SU-DHL-6 (cell line): ENCODE measurements around the gene RIPPLY3.

Experiments used
- H2AFZ ChIP-seq: fragments of 200-600 bp; sonication (generic); 2 replicates; pipeline ENCODE4 v1.6.1; 2014; ENCODE audit warnings: low read depth, mild to moderate bottlenecking, moderate library complexity, mixed read lengths, antibody characterized with exemption, low read length; ENCODE audit not compliant: severe bottlenecking
- H3F3A ChIP-seq: fragments of 200-600 bp; shearing (Covaris generic); 2 replicates; pipeline ENCODE4 v1.6.0; 2016; ENCODE audit warnings: antibody characterized with exemption, mild to moderate bottlenecking; ENCODE audit not compliant: insufficient read depth
- H3K27ac ChIP-seq: fragments of 200-600 bp; sonication (generic); 2 replicates; pipeline ENCODE4 v1.5.1; 2016; ENCODE audit warnings: low read depth, mild to moderate bottlenecking, low read length, moderate library complexity, mixed read lengths
- H3K27me3 ChIP-seq: fragments of 200-600 bp; sonication (generic), shearing (Covaris generic); 2 replicates; pipeline ENCODE4 v1.6.0; 2014; ENCODE audit warnings: mild to moderate bottlenecking, low read length
- H3K36me3 ChIP-seq: fragments of 200-600 bp; sonication (generic); 2 replicates; pipeline ENCODE4 v1.6.1; 2014; ENCODE audit warnings: mild to moderate bottlenecking, low read length, mixed read lengths
- H3K4me2 ChIP-seq: fragments of 300-600, 200-600 bp; shearing (Covaris generic), sonication (generic); 2 replicates; pipeline ENCODE4 v1.6.0; 2014; ENCODE audit warnings: low read length, low read depth, mild to moderate bottlenecking; ENCODE audit not compliant: poor library complexity, severe bottlenecking
- H3K4me3 ChIP-seq: fragments of 200-600 bp; sonication (generic); 2 replicates; pipeline ENCODE4 v1.5.1; 2014; ENCODE audit warnings: antibody characterized with exemption, low read length, mild to moderate bottlenecking, mixed read lengths; ENCODE audit not compliant: insufficient read depth, poor library complexity, severe bottlenecking
- H3K79me2 ChIP-seq: fragments of 200-600 bp; sonication (generic); 2 replicates; pipeline ENCODE4 v1.6.1; 2014; ENCODE audit warnings: mild to moderate bottlenecking, low read length, moderate library complexity; ENCODE audit not compliant: insufficient read depth
- H3K9ac ChIP-seq: fragments of 200-600 bp; sonication (generic); 2 replicates; pipeline ENCODE4 v1.7.0; 2014; ENCODE audit warnings: mild to moderate bottlenecking, low read length
- H3K9me2 ChIP-seq: fragments of 200-600 bp; sonication (generic); replicated peaks from 2 replicates; pipeline ENCODE4 v1.6.1; 2014; ENCODE audit warnings: low read length; ENCODE audit not compliant: insufficient read depth
- H3K9me3 ChIP-seq: fragments of 200-600 bp; sonication (generic); 2 replicates; pipeline ENCODE4 v1.6.1; 2014; ENCODE audit warnings: low read length, mixed read lengths; ENCODE audit not compliant: insufficient read depth
- H4K20me1 ChIP-seq: fragments of 200-600 bp; sonication (generic); 2 replicates; pipeline ENCODE4 v1.6.1; 2014; ENCODE audit warnings: low read depth, mild to moderate bottlenecking, antibody characterized with exemption, low read length, moderate library complexity, mixed read lengths
- CTCF ChIP-seq: fragments of 200-600 bp; sonication (generic); IDR thresholded peaks from one replicate; pipeline ENCODE4 v1.5.1; 2017; ENCODE audit warnings: antibody characterized with exemption, mild to moderate bottlenecking, low read length, moderate library complexity; ENCODE audit not compliant: insufficient read depth, poor library complexity, severe bottlenecking
- EZH2phosphoT487 ChIP-seq: fragments of 200-600 bp; sonication (generic), shearing (Covaris generic); conservative IDR thresholded peaks from 2 replicates; pipeline ENCODE4 v1.6.1; 2018; ENCODE audit warnings: mild to moderate bottlenecking, antibody characterized with exemption, low read length, moderate library complexity, mixed read lengths

The RIPPLY3 gene

GRCh38 chr21:36980280-36981048 lies 26.0 kb upstream of the RIPPLY3 start:
- Histone ChIP-seq H2AFZ (no peak overlapping the region), H3K27ac (no peak overlapping the region), H3K27me3 (no peaks in the 10 kb centered on the region), H3K4me3 (no peak overlapping the region), H3K4me2 (no peak overlapping the region), H3K9ac (no peak overlapping the region), H4K20me1 (no peaks in the 10 kb centered on the region), H3K36me3 (no peaks in the 10 kb centered on the region), H3F3A (no peaks in the 10 kb centered on the region), H3K9me3 (no peaks in the 10 kb centered on the region), H3K79me2 (no peaks in the 10 kb centered on the region), H3K9me2 (no peaks in the 10 kb centered on the region)
- no peak for TF ChIP-seq EZH2phosphoT487
- no peak for TF ChIP-seq CTCF

- no peaks in the 10 kb centered on the region for H3K27me3 ChIP-seq
- H3K9me2 ChIP-seq: no peaks in the 10 kb centered on the region
- no peak overlapping the region for H3K4me3 ChIP-seq
- no peaks in the 10 kb centered on the region for H3K36me3 ChIP-seq
- TF ChIP-seq EZH2phosphoT487: no peak
- TF ChIP-seq CTCF: no peak
- no peaks in the 10 kb centered on the region for H4K20me1 ChIP-seq
- no peak overlapping the region for H2AFZ ChIP-seq
- H3K4me2 ChIP-seq: no peak overlapping the region
- no peak overlapping the region for H3K27ac ChIP-seq
- H3K79me2 ChIP-seq: no peaks in the 10 kb centered on the region
- H3K9me3 ChIP-seq: no peaks in the 10 kb centered on the region
- H3F3A ChIP-seq: no peaks in the 10 kb centered on the region
- H3K9ac ChIP-seq: no peak overlapping the region
Observed at GRCh38 chr21:36981049-36981391, 25.5 kb upstream of the RIPPLY3 start.

GRCh38 chr21:36981977-36982700 lies 24.4 kb upstream of the RIPPLY3 start:
- no peaks in the 10 kb centered on the region for H3K36me3 ChIP-seq
- H3K9me3 ChIP-seq: no peaks in the 10 kb centered on the region
- no peak overlapping the region for H3K4me3 ChIP-seq
- H3K9ac ChIP-seq: no peak overlapping the region
- no peaks in the 10 kb centered on the region for H4K20me1 ChIP-seq
- no peak overlapping the region for H3K4me2 ChIP-seq
- H3K27ac ChIP-seq: no peak overlapping the region
- no peak overlapping the region for H2AFZ ChIP-seq
- no peaks in the 10 kb centered on the region for H3F3A ChIP-seq
- H3K27me3 ChIP-seq: no peaks in the 10 kb centered on the region
- H3K79me2 ChIP-seq: no peaks in the 10 kb centered on the region
- H3K9me2 ChIP-seq: no peaks in the 10 kb centered on the region
- TF ChIP-seq EZH2phosphoT487 (no peak), CTCF (no peak)
